ENCODE measurements around the gene TCEANC2. TPM values are rescaled to one million over a fixed set of nuclear protein-coding genes. Genes with fewer than 3 reads are reported as not detected.
"Not testable (repeated sequence)": the region's sequence is repeated elsewhere in the genome, so short reads cannot be mapped to it uniquely, and the experiment has no call there.

The TCEANC2 gene
- total RNA-seq, result 5.1 and 6.1 TPM in 2 replicates
- 2.8 and 3.2 TPM in 2 replicates for polyA plus RNA-seq
- polyA plus RNA-seq (2011; cell fraction: cytosol; rRNA removed), result 3.3 TPM in 2 replicates
- polyA plus RNA-seq (2011; cell fraction: nucleus; rRNA removed), result 4.4 and 4.5 TPM in 2 replicates
- polyA plus RNA-seq (2012), result 3.0 and 3.4 TPM in 2 replicates
- 3.1 and 4.1 TPM in 2 replicates for polyA minus RNA-seq
- 3.2 TPM for polyA minus RNA-seq (2011; cell fraction: cytosol; rRNA and poly(A)+ RNA removed)
- 2.0 and 2.2 TPM in 2 replicates for polyA minus RNA-seq (2011; cell fraction: nucleus; rRNA and poly(A)+ RNA removed)
- percentile 43 among the genes with signal in this experiment for Bru-seq, nascent RNA
- percentile 53 among the genes with signal in this experiment for BruChase-seq, experiment 1, labeled RNA remaining after a 6-hour chase
- percentile 49 among the genes with signal in this experiment for BruChase-seq, experiment 2, labeled RNA remaining after a 2-hour chase
- long read RNA-seq, full-length matches to known transcripts, result 8 of 11 reads
- long read RNA-seq, partial matches to known transcripts, result 0 of 11 reads
- long read RNA-seq, other reads (novel, unspliced or antisense), result 3 of 11 reads

DNA sequence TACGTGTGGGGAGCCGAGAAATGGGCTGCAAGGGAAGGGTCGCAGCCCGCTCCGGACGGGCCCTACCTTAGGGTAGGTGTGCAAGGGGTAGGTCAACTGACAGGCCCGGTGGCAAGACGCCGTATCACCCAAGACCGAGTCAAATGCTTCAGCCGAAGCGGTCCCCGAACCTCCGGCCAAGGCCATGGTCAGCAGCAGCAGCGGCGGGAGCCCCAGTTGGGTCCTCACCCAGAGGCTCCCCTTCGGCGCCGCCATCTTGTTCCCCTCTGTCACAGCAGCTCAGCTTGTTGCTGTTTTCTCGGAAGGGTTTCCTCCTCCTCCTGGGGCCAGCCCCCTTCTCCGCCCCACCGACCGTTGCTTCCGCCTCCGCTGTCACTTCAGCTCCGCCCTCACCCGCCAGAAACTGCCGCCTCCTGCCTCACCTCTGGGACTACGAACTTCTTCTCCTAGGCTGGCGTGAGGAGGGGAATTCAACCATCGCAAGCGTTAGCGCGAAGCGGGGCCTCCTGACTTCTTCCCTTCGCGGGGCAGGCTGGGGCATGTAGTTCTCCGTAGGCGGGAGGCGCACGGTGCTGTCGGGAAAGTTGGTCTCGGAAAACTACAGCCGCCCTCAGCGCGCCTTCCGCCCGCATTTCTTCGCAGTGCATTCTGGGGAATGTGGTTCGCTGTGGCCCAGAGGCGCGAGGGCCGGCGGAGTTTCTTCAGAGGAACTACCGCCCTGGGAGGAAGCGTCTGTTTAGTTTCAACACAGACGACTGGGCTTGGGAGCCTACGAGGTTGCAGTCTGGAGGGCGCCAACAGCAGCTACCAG lies at the start of gene TCEANC2, which contains the start of gene TMEM59:
Gene TCEANC2, plus strand, starts transcription at position 675 of the 811 bp plus-strand sequence. CDS start 815 bp downstream, outside the sequence.
Gene TMEM59, minus strand, starts transcription at position 271 of the 811 bp plus-strand sequence. Its CDS starts 16 bp downstream, at position 255.
- intact Hi-C loops (cut with micrococcal nuclease) (loop anchor here (1.0 to 5.0 kb wide), 6 partner anchors 107 to 662 kb away; partner anchors contain the start of genes CYB5RL, LRRC42, MRPL37 and NDC1), dilution Hi-C loops (cut with MboI; ENCODE audit: extremely low pct_ligation_motif_present, low sequenced_read_pairs) (no loop called here)
- Histone ChIP-seq H3K4me1 (ENCODE audit: control insufficient read depth, extremely low read depth, insufficient read depth, low read length) (peaks cover 11% of the 10 kb centered on the region), H3K79me2 (ENCODE audit: control insufficient read depth, insufficient read depth, low read length) (peaks cover 22% of the 10 kb centered on the region), H3K27me3 (ENCODE audit: control insufficient read depth in 2 of 2, insufficient read depth in 2 of 2, low read length in 2 of 2) (no peaks in the 10 kb centered on the region), H4K20me1 (replicated peaks; ENCODE audit: control insufficient read depth, extremely low read depth, insufficient read depth, low read length) (no peaks in the 10 kb centered on the region), H3K9me3 (replicated peaks; ENCODE audit: control insufficient read depth, insufficient read depth, low read length) (no peaks in the 10 kb centered on the region), H3K27ac (ENCODE audit: insufficient read depth, low read depth, low read length) (peak within 1 kb of the TSS; percentile 64), H3K9me1 (replicated peaks; ENCODE audit: control insufficient read depth, extremely low read depth, insufficient read depth, low read length) (no peaks in the 10 kb centered on the region), H3K9ac (replicated peaks; ENCODE audit: extremely low read depth, insufficient read depth, low read length) (peak within 1 kb of the TSS; percentile 77), H2AFZ (ENCODE audit: low read depth, low read length) (peak within 1 kb of the TSS; percentile 69), H3K4me2 (ENCODE audit: insufficient read depth, low read length) (peak within 1 kb of the TSS; percentile 94), H3K4me3 (replicated peaks in 1 of 3; ENCODE audit: insufficient read depth in 1 of 3, low read depth in 1 of 3, low read length in 3 of 3) (peak within 1 kb of the TSS; percentile 81 to 96 (median 91)), H3K36me3 (ENCODE audit: control insufficient read depth in 2 of 2, extremely low read depth in 1 of 2, insufficient read depth in 2 of 2, low read length in 2 of 2) (no peaks in the 10 kb centered on the region)
- DNase-seq (ENCODE audit: low read depth, low spot score), result peak; percentile 99
- peak; percentile 93 for FAIRE-seq
- TSS peak; percentile 36 for BruUV-seq (replicated peaks)
- ChIA-PET CTCF (interaction anchor here (0.9 to 2.2 kb wide), 5 partner anchors 9 to 436 kb away, joined by 3 to 8 read pairs (median 5); no protein-coding TSS in a partner anchor), POLR2A (no interaction called here)
- peak; percentile 42 for TF ChIP-seq POLR2A (IDR thresholded peaks at IDR 0.05; ENCODE audit: low read depth, low read length)
- TF ChIP-seq JUN (IDR thresholded peaks at IDR 0.05; ENCODE audit: borderline replicate concordance, insufficient read depth, insufficient read length, low read depth), result no peak
- TF ChIP-seq, protein P1, sequence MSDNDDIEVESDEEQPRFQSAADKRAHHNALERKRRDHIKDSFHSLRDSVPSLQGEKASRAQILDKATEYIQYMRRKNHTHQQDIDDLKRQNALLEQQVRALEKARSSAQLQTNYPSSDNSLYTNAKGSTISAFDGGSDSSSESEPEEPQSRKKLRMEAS (IDR thresholded peaks at IDR 0.05; ENCODE audit: insufficient read depth, insufficient read length), result no peak

DNA sequence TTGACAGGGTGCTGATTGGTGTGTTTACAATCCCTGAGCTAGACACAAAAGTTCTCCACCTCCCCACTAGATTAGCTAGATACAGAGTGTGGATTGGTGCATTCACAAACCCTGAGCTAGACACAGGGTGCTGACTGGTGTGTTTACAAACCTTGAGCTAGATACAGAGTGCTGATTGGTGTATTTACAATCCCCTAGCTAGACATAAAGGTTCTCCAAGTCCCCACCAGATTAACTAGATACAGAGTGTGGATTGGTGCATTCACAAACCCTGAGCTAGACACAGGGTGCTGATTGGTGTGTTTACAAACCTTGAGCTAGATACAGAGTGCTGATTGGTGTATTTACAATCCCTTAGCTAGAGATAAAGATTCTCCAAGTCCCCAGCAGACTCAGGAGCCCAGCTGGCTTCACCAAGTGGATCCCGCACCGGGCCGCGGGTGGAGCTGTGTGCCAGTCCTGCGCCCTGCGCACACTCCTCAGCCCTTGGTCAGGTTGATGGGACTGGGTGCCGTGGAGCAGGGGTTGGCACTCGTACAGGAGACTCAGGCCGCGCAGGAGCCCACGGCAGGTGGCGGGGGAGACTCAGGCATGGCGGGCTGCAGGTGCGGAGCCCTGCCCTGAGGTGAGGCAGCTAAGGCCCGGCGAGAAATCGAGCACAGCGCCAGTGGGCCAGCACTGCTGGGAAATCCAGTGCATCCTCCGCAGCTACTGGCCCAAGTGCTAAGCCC lies 49.5 kb upstream of the TCEANC2 start:
- H3K27me3 ChIP-seq (ENCODE audit: control insufficient read depth in 2 of 2, insufficient read depth in 2 of 2, low read length in 2 of 2); intact Hi-C loops (cut with micrococcal nuclease); H3K79me2 ChIP-seq (ENCODE audit: control insufficient read depth, insufficient read depth, low read length); H3K9me1 ChIP-seq (replicated peaks; ENCODE audit: control insufficient read depth, extremely low read depth, insufficient read depth, low read length); H4K20me1 ChIP-seq (replicated peaks; ENCODE audit: control insufficient read depth, extremely low read depth, insufficient read depth, low read length); H3K4me2 ChIP-seq (ENCODE audit: insufficient read depth, low read length); H3K4me3 ChIP-seq (replicated peaks in 1 of 3; ENCODE audit: insufficient read depth in 1 of 3, low read depth in 1 of 3, low read length in 3 of 3); H3K4me1 ChIP-seq (ENCODE audit: control insufficient read depth, extremely low read depth, insufficient read depth, low read length); dilution Hi-C loops (cut with MboI; ENCODE audit: extremely low pct_ligation_motif_present, low sequenced_read_pairs); H2AFZ ChIP-seq (ENCODE audit: low read depth, low read length); H3K9me3 ChIP-seq (replicated peaks; ENCODE audit: control insufficient read depth, insufficient read depth, low read length); H3K27ac ChIP-seq (ENCODE audit: insufficient read depth, low read depth, low read length); BruUV-seq (replicated peaks); FAIRE-seq; DNase-seq (ENCODE audit: low read depth, low spot score); POLR2A ChIA-PET; H3K9ac ChIP-seq (replicated peaks; ENCODE audit: extremely low read depth, insufficient read depth, low read length); H3K36me3 ChIP-seq (ENCODE audit: control insufficient read depth in 2 of 2, extremely low read depth in 1 of 2, insufficient read depth in 2 of 2, low read length in 2 of 2): not testable (repeated sequence)
- CTCF ChIA-PET, result interaction anchor here (2.6 kb wide), 1 partner anchor 12 kb away, joined by 6 read pairs; no protein-coding TSS in a partner anchor
